Endothelial cell of hepatic sinusoid (primary cell): ENCODE data around the gene MPDU1.

Experiments used
- in situ Hi-C: cut with HindIII; loops from 2 replicates; pipeline ENCODE4 v1.10.0; 2017; ENCODE audit warnings: low sequenced_read_pairs

The MPDU1 gene

GRCh38 chr17:7559320-7560171, 24.1 kb upstream of the MPDU1 start:
- in situ Hi-C loops = loop anchor here (25.0 kb wide), 1 partner anchor 97 kb away; no protein-coding TSS in a partner anchor

- in situ Hi-C loops = loop anchor here (25.0 kb wide), 1 partner anchor 98 kb away; no protein-coding TSS in a partner anchor
These were observed 23.3 kb upstream of the MPDU1 start for GRCh38 chr17:7560172-7561027.

GRCh38 chr17:7561028-7561575, 22.6 kb upstream of the MPDU1 start:
- in situ Hi-C loops = loop anchor here (25.0 kb wide), 1 partner anchor 99 kb away; no protein-coding TSS in a partner anchor

- in situ Hi-C loops = loop anchor here (25.0 kb wide), 1 partner anchor 99 kb away; no protein-coding TSS in a partner anchor
These were observed 22.0 kb upstream of the MPDU1 start, which contains the start of gene SENP3 for GRCh38 chr17:7561589-7562207. Gene SENP3 (plus strand): TSS chr17:7561919. CDS start chr17:7563077, 1,158 bp downstream.

- in situ Hi-C loops = loop anchor here (25.0 kb wide), 1 partner anchor 100 kb away; no protein-coding TSS in a partner anchor
These were observed 21.4 kb upstream of the MPDU1 start for GRCh38 chr17:7562208-7562605.

GRCh38 chr17:7563115-7563869, 20.4 kb upstream of the MPDU1 start:
- in situ Hi-C loops = loop anchor here (25.0 kb wide), 1 partner anchor 101 kb away; no protein-coding TSS in a partner anchor

GRCh38 chr17:7569571-7569970, 14.1 kb upstream of the MPDU1 start:
- in situ Hi-C loops = loop anchor here (25.0 kb wide), 1 partner anchor 107 kb away; no protein-coding TSS in a partner anchor

GRCh38 chr17:7570351-7570750, 13.3 kb upstream of the MPDU1 start:
- in situ Hi-C loops = loop anchor here (25.0 kb wide), 1 partner anchor 108 kb away; no protein-coding TSS in a partner anchor

- in situ Hi-C loops = loop anchor here (25.0 kb wide), 1 partner anchor 110 kb away; no protein-coding TSS in a partner anchor
These were observed 11.4 kb upstream of the MPDU1 start for GRCh38 chr17:7572338-7572587.

- in situ Hi-C loops = loop anchor here (25.0 kb wide), 1 partner anchor 110 kb away; no protein-coding TSS in a partner anchor
These were observed 10.9 kb upstream of the MPDU1 start for GRCh38 chr17:7572588-7573323.

GRCh38 chr17:7573324-7574080, 10.2 kb upstream of the MPDU1 start:
- in situ Hi-C loops = loop anchor here (25.0 kb wide), 1 partner anchor 111 kb away; no protein-coding TSS in a partner anchor

- in situ Hi-C loops = loop anchor here (25.0 kb wide), 1 partner anchor 112 kb away; no protein-coding TSS in a partner anchor
These were observed 9.3 kb upstream of the MPDU1 start for GRCh38 chr17:7574176-7574953.

- in situ Hi-C loops = no loop called here
These were observed 8.2 kb upstream of the MPDU1 start for GRCh38 chr17:7575481-7575883.

GRCh38 chr17:7575959-7576358, 7.7 kb upstream of the MPDU1 start:
- in situ Hi-C loops = no loop called here

GRCh38 chr17:7576432-7576937, 7.2 kb upstream of the MPDU1 start:
- in situ Hi-C loops = no loop called here

GRCh38 chr17:7577327-7578199, 6.1 kb upstream of the MPDU1 start:
- in situ Hi-C loops = no loop called here
